GM12874 (cell line): Measurements from ENCODE around the gene ZNF277.

ENCODE experiments used
- TF ChIP-seq, protein P1 (sequence below): IDR thresholded peaks from 2 replicates; pipeline ENCODE4 v1.5.1; 2011; ENCODE audit warnings: low read depth, mild to moderate bottlenecking, control low read depth, low read length, moderate library complexity; ENCODE audit not compliant: insufficient read depth

The ZNF277 gene

GRCh38 chr7:112248598-112248997 lies 42.1 kb downstream of the ZNF277 start:
- TF ChIP-seq, protein P1, sequence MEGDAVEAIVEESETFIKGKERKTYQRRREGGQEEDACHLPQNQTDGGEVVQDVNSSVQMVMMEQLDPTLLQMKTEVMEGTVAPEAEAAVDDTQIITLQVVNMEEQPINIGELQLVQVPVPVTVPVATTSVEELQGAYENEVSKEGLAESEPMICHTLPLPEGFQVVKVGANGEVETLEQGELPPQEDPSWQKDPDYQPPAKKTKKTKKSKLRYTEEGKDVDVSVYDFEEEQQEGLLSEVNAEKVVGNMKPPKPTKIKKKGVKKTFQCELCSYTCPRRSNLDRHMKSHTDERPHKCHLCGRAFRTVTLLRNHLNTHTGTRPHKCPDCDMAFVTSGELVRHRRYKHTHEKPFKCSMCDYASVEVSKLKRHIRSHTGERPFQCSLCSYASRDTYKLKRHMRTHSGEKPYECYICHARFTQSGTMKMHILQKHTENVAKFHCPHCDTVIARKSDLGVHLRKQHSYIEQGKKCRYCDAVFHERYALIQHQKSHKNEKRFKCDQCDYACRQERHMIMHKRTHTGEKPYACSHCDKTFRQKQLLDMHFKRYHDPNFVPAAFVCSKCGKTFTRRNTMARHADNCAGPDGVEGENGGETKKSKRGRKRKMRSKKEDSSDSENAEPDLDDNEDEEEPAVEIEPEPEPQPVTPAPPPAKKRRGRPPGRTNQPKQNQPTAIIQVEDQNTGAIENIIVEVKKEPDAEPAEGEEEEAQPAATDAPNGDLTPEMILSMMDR, result no peak

GRCh38 chr7:112252141-112252540 lies 45.6 kb downstream of the ZNF277 start:
- TF ChIP-seq, protein P1, result no peak

DNA sequence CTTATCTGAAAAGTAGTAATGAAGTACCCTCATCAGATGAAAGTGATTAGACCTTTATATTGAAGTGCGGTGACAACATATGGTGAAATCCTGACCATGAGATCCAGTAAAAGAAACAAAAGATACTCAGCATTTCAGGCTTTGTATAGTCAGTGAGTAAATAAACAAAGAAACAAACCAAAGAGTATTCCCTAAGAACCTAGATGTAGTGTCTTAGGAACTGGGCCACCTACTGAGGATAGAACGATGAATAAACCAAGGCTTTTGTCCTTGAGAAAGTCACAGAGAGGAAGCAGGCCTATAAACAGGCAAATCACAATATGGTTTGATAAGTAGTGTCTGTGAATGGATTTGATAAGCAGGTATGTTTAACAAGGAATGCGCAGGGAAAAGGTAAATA lies 46.2 kb downstream of the ZNF277 start:
- TF ChIP-seq, protein P1, result no peak

- TF ChIP-seq, protein P1, result no peak
Measured at GRCh38 chr7:112254156-112254555, 47.7 kb downstream of the ZNF277 start.

GRCh38 chr7:112254709-112255387 lies 48.4 kb downstream of the ZNF277 start:
- TF ChIP-seq, protein P1, result no peak

GRCh38 chr7:112255388-112255720 lies 48.9 kb downstream of the ZNF277 start:
- TF ChIP-seq, protein P1, result no peak

DNA sequence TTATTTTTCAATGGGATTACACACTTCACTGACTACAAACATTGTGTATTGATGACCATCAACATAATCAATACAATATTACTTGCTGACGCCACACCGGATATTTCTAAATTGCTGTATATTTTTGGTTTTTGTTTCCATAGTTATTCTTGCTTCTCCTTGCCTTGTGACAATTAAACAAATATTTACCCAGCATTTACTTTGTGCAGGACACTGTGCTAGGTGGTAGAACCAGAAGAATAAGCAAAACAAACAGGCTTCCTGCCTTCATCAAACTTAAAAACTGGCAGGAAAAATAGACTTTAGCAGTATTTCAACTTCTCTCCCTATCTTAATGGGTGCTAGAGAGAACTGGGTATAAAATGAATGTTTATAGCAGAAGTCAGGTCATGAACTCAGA lies 50.6 kb downstream of the ZNF277 start:
- TF ChIP-seq, protein P1, result no peak
